ENCODE measurements around the gene CMSS1.

CMSS1 gene

GRCh38 chr3:99938270-99938911, 120.7 kb downstream of the CMSS1 start:
- DNase-seq, result no peak

GRCh38 chr3:99939876-99940275, 122.2 kb downstream of the CMSS1 start:
- no peak for DNase-seq

GRCh38 chr3:99940350-99940749, 122.7 kb downstream of the CMSS1 start:
- no peak for DNase-seq

DNA sequence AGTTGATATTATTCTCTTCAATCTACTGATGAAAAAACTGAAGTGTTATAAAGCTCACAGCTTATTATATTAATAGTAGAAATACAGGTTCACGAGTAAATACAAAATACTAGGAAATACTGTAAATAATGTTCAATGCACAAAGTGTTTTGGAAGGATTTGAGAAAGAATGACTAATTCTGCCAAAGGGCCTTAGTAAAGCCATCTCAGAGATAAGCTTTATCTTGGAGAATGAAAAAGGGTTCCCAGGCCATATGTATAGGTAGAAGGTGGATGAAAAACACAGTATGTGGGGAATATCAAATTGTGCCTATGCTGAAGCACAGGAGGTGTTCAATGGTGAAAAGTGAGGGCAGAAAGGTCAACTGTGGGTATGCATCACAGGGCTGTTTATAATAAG, 123.5 kb downstream of the CMSS1 start:
- no peak for DNase-seq

DNA sequence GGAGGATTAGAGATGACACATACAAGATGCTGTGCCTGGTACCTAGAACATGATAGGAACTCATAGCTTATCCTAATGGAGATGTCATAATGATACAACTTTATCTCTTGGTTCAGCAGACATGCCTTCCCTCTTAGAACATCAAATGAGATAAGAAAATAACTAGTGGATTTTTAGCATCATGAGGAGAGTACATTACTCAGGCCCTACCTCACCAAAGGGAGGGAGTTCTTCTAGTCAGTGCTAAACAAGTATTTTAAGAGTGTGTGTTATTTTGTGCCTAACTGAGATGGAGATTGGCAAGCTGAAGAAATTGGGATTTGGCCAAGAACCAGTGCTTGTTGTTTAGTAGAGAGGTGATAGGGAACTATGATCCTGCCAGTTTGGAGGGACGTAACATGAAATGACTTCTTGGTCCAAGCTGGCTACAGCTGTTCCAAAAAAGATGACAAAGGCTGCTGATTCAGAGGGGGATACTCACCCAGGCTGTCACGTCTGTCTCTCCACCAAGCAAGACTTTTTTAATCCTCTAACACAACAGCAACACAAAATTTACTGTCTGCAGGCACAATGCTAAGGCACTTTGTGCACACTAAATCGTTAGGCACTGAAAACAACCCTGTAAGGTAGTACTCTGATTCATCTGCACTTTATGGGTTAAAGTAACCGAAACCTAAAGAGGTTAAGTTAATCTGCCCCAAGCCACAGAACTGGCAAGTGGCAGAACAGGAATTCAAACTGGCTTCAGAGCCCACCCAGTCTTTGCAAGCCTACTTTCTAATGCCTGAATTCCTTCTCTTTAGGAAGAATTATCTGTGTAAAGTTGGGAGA, 126.5 kb downstream of the CMSS1 start:
- no peak for DNase-seq

DNA sequence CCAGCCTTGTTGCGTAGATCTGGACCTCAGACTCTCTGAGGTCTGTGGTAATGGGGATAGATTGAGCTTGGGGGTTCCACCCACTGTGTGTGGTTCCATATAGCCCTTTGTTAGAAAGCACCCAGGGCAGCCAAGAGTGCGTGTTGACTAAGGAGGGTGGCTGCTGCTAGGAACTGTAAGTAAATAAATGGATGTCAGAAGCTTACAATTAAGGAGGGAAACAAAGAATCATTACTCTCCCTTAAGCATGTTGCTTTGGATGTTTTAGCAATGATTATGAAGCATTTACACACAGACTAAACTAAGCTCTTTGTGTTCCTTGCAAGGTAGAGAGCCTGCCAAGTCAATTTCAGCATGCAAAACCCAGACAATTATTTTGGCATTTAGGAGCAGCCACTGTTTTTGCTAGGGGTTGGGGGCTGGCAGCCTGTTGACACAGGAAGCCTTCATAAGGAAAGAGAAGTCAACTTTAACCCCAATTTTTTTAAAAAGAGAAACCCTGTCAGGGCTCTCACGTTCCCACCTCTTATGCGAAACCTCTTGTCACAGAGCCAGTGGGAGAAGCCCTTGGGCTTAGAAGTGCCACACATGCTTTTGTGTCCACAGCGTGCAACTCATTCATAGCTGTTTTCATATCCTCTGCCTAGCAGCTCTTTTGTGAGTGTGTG, 127.8 kb downstream of the CMSS1 start:
- no peak for DNase-seq

DNA sequence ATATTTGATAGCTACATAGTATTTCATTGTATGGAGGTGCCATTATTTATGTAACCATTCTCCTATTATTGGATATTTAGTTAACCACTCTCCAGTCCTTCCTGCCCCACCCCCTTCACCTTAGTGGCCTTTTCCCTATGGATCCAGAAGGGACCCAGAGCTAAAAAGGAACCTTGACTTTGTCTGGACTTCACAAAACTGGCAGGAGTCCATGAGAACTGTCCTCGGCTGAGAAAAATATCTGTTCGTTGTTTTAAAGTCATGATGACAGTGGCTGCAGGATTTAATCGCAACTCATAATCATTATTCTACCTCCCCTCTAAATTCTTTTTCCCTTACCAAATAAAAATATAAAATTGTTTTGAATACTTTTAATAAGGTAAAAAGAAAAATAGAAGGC, 129.7 kb downstream of the CMSS1 start:
- DNase-seq, result no peak

GRCh38 chr3:99948467-99949089, 130.9 kb downstream of the CMSS1 start:
- DNase-seq, result no peak

DNA sequence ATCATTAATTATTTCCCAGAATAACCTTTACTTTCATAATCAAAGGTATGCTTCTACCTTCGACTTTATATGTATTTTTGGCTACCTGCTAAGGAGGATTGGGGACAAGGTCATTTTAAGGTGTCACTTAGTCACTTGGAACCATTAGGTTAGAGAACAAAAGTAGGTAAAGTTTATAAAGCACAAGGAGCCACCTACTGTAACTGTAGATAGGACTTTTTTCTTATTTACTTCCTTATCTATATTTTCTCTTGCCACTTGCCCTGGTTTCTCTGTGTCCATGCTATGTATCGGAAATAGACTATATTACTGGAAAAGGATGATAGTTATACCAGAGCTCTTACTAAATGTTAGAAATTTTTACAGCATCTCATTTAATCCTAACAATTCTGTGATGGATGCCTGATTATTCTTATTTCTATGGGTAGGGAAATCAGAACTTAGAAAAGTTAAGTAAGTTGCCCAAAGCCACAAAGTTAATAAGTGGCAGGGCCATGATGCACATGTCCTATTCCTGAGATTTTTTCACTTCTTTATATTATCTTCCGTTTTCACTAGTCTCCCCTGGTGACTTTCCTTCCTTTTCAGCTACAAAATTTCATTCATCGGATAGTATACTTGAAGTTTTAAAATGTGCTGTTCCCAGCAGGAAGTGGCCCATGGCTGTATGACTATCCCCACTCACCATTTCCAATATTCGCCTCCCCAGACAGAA, 132.5 kb downstream of the CMSS1 start:
- no peak for DNase-seq

- DNase-seq, result no peak
These were observed 133.3 kb downstream of the CMSS1 start for GRCh38 chr3:99950921-99951320.

- no peak for DNase-seq
These were observed 134.0 kb downstream of the CMSS1 start for GRCh38 chr3:99951701-99952100.

- DNase-seq, result no peak
These were observed 134.6 kb downstream of the CMSS1 start for GRCh38 chr3:99952306-99952705.

GRCh38 chr3:99953596-99953995, 135.9 kb downstream of the CMSS1 start:
- no peak for DNase-seq

DNA sequence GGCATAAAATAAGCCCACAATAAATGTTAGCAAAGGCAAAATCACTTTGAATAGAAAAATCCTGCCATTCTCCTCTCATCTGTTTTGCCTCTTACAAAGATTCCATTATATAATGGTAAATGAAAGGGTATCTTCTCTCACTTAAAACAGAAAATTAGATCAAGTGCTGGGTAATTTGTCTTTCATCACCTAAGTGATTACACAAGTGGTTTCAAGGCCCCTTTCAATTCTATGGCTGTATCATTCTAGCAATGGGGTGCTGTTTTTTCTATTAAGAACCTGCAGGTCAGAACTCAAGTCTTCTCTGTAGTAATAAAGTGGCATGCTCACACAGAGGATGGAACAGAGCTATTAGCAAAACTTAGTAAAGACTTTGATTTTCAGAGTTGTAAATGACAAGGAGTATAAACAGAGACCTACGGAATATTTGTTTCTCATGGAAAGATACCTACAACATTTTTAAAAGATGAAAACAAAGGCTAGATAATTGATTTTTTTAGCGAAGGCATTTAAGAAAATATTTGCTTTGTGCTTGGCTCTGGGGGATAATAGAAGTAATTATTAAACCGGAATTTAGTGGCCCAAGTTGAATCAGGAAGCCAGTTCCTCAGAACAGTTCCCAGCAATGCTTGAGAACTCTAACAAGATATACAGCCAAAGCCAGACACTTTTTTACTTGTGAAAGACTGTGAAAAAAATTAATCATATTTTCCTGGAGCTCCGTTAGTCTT, 137.4 kb downstream of the CMSS1 start:
- no peak for DNase-seq

- no peak for DNase-seq
These were observed 138.3 kb downstream of the CMSS1 start for GRCh38 chr3:99955773-99956562.

DNA sequence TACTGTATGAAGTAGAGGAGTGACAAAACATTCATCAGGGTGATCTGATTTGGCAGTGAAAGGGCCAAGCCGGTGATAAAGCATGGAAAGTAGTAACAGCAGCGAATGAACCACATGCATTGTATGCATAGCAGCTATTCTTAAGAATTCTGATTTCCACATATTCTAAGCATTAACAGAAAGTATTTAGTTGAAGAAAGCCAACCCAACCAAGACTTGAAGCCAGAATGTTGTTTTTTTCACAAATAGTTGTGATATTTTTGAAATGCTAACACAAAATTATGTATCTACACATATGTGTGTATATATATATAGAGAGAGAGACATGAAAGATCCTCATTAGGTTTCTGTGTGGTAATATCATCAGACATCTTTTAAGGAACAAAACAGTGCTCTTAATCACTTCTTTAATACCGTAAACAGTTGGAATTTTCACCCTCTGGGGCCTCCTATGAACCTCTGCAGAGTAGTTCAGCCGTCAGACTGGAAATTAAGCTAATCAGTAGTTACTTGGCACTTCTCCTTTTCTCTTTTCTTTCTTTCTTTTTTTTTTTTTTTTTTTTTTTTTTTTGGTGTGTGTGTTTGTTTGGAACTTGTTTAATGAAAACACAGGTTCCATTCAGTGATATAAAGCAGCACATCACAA, 139.6 kb downstream of the CMSS1 start:
- no peak for DNase-seq

DNA sequence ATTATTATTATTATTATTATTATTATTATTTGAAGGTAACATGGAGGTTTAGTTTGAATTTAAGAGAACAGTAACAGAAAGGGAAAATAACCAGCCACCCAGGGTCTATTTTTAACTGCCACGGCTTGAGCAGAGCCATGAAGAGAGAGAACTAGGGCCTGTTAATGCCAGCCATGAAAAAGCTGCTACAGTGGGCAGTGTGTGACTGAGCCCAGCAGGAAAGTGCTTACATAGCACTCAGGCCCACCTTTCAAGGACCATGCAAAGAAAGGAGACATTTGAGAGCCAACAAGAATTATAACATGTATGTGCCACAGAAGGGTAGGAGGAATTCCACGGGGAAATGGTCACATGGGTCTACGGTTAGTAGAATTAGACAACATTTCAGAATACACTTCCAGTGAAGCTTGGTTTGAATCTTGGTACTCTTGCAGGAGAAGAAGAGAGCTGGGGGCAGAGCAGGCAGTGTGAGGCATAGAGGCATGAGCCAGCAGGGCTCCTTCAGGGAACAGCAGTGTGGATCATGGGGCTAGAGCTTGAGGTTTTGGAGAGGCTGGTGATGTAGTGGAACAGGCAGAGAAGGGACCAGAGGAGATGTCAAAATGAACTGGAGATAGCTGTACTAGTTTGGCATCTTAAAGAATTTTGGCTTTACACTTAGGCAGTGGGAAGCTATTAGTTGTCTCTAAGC, 140.7 kb downstream of the CMSS1 start:
- no peak for DNase-seq

DNA sequence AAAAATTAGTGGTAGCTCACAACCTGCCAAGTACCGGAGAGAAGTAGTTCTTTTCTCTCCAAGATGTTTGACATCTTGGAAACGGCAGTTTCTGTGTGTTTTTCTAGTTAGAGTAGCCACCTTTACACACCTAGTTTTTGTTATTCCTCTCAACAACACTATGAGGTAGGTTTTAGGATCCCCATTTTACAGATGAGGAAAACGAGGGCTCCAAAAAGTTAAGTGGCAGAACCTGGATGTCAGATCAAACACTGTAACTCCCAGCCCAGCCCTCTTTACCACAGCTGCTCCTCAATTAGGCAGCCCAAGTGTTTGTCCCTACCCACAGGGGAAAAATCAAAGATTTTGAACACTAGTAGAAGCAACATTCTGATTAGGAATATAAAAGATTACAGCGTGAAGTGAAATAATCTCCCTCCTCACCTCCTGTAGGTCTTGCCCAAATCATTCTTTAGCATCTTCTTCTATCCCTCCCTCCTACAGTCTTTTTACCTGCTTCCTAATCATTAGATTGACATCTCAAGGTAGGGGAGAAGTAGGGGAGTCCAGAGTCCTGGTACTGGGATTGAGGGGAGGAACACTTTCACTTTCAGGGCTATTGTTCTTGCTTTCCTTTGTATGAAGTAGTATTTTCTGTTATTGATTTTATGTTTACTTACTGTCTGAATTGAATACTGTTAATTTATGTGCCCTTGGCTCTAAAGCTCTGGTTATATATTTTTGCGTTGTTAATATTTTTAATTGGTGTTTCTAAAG, 142.6 kb downstream of the CMSS1 start:
- DNase-seq, result no peak

GRCh38 chr3:99960941-99961340, 143.3 kb downstream of the CMSS1 start:
- no peak for DNase-seq
